Uterus (tissue), 4 donors: ENCODE measurements around the gene SMARCA4. TPM values are rescaled to one million over a fixed set of nuclear protein-coding genes. Genes with fewer than 3 reads are reported as not detected.
"Not testable (repeated sequence)": the region's sequence is repeated elsewhere in the genome, so short reads cannot be mapped to it uniquely, and the experiment has no call there.

ENCODE experiments used
- DNase-seq, 2 donors: peaks; one replicate each; pipeline ENCODE4 v3.0.0-alpha.2; 2019 to 2020
- H3K27ac ChIP-seq, 2 donors: fragments of 200-600 bp; sonication (generic); 1 replicate in 1 of 2; 2 replicates in 1 of 2; pipeline ENCODE4 v1.5.1; 2016 to 2018
- H3K27me3 ChIP-seq, 2 donors: fragments of 200-600 bp; sonication (generic); one replicate each; pipeline ENCODE4 v1.5.1; 2018 to 2019; ENCODE audit warnings: control low read depth in 1 of 2
- H3K36me3 ChIP-seq, 2 donors: fragments of 200-600 bp; sonication (generic); one replicate each; pipeline ENCODE4 v1.5.1; 2019; ENCODE audit warnings: control low read depth in 1 of 2
- H3K4me1 ChIP-seq, 2 donors: fragments of 200-600 bp; sonication (generic); one replicate each; pipeline ENCODE4 v1.5.1; 2018 to 2019; ENCODE audit warnings: control low read depth in 1 of 2
- H3K4me3 ChIP-seq, 2 donors: fragments of 200-600 bp; sonication (generic); 1 replicate in 1 of 2; 2 replicates in 1 of 2; pipeline ENCODE4 v1.5.1; 2018 to 2019; ENCODE audit warnings: mild to moderate bottlenecking in 1 of 2
- H3K9me3 ChIP-seq, 2 donors: fragments of 200-600 bp; sonication (generic); one replicate each; pipeline ENCODE4 v1.5.1; 2019; ENCODE audit warnings: control low read depth in 1 of 2
- POLR2A ChIP-seq, 2 donors: fragments of 450-650 bp; IDR thresholded peaks; one replicate each; pipeline ENCODE4 v1.6.1; 2016; ENCODE audit warnings: antibody characterized with exemption in 2 of 2, mild to moderate bottlenecking in 1 of 2, moderate library complexity in 1 of 2
- intact Hi-C: fragments of 100-400 bp; cut with DNase I; formaldehyde crosslinking; loops from one replicate; pipeline ENCODE4 v1.15.1; 2023; ENCODE audit warnings: low total_unique reads
- total RNA-seq, 4 donors: library from RNA; depleted of rRNA in 3 of 4; stranded (reverse); fragments of >200 nt in 3 of 4; gene quantifications; one replicate each; pipeline versions ENCODE4 v1.1.0 to v1.2.4, GENCODE V29; 2014 to 2023
- TF ChIP-seq, protein P1 (sequence below), 4 experiments: fragments of 200-600 bp in 2 of 4; fragments of 450-650 bp in 2 of 4; sonication (generic) in 2 of 4; IDR thresholded peaks; one replicate each; pipeline ENCODE4 v1.5.1; 2016 to 2019; ENCODE audit warnings: antibody characterized with exemption in 4 of 4, mild to moderate bottlenecking in 2 of 4, moderate library complexity in 1 of 4
- donor health status: DM: yes; HTN: yes; CAD: no.

Gene SMARCA4
- total RNA-seq, 4 donors from 2014 or later = 44.6 to 78.7 (median 76.2) TPM

DNA sequence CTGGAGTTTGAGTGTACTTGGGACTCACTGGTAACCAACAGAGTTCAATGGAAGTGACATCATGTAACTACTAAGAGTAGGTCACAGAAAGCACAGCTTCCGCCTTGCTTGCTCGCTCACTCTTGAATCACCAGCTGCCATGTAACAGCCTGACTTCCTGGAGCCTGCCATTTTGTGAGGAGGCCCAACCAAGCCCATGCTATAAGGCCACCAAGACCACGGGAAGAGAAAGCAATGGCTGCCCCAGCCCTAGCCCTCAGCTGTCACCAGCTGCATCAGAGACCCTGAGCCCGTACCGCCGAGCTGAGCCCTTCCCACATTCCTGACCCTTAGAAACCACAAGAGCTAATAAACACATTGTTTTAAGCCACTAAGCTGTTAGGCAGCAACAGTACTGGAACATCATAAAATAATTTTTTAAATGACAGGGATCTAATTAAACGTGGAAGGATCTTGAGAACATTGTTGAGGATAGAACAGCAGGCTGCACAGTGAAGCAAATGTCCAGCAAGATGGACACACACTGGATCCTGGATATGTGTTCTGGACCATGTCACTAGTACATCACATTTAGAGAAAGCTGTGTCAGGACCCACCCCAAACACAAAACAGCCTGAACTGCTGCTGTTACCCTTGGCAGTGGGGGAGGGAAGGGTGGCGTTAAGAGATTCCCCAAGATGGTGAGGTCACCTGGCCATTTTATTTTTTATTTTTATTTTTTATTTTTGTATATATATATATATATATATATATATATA lies 106.7 kb downstream of the SMARCA4 start:
- H3K4me1 ChIP-seq = no peaks in the 10 kb centered on the region
- no peaks in the 10 kb centered on the region for H3K27me3 ChIP-seq
- intact Hi-C loops = no loop called here
- H3K27ac ChIP-seq = no peak overlapping the region
- no peak for DNase-seq
- no peaks in the 10 kb centered on the region for H3K36me3 ChIP-seq
- TF ChIP-seq POLR2A (IDR thresholded peaks at IDR 0.05) = no peak
- TF ChIP-seq, protein P1, sequence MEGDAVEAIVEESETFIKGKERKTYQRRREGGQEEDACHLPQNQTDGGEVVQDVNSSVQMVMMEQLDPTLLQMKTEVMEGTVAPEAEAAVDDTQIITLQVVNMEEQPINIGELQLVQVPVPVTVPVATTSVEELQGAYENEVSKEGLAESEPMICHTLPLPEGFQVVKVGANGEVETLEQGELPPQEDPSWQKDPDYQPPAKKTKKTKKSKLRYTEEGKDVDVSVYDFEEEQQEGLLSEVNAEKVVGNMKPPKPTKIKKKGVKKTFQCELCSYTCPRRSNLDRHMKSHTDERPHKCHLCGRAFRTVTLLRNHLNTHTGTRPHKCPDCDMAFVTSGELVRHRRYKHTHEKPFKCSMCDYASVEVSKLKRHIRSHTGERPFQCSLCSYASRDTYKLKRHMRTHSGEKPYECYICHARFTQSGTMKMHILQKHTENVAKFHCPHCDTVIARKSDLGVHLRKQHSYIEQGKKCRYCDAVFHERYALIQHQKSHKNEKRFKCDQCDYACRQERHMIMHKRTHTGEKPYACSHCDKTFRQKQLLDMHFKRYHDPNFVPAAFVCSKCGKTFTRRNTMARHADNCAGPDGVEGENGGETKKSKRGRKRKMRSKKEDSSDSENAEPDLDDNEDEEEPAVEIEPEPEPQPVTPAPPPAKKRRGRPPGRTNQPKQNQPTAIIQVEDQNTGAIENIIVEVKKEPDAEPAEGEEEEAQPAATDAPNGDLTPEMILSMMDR (IDR thresholded peaks at IDR 0.05) = no peak
- no peaks in the 10 kb centered on the region for H3K9me3 ChIP-seq
- no peak overlapping the region for H3K4me3 ChIP-seq

DNA sequence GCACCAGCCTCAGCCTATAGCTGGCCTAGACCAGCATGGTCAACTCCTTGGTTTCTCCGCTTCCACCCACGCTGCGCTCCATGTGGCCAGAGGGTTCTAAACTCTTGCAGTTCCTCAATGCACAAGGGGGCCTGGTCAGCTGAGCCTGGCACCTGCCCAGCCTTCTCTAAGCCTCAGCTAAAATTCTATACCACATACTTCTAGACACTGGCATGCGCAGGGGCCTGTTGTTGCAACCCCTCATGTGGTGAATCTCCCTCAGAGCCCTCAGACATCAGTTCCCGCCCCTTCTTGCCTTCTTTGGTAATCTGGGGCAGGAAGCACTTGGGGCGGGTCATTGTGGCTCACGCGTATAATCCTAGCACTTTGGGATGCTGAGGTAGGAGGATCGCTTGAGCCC lies 108.7 kb downstream of the SMARCA4 start:
- Histone ChIP-seq H3K27me3 (no peaks in the 10 kb centered on the region), H3K4me3 (no peak overlapping the region), H3K27ac (no peak overlapping the region), H3K4me1 (no peaks in the 10 kb centered on the region), H3K36me3 (no peaks in the 10 kb centered on the region), H3K9me3 (no peaks in the 10 kb centered on the region)
- intact Hi-C loops = no loop called here
- DNase-seq = no peak
- TF ChIP-seq, protein P1 (IDR thresholded peaks at IDR 0.05) = no peak
- TF ChIP-seq POLR2A (IDR thresholded peaks at IDR 0.05) = no peak

- Histone ChIP-seq H3K9me3 (no peaks in the 10 kb centered on the region), H3K36me3 (no peaks in the 10 kb centered on the region), H3K4me3 (no peak overlapping the region), H3K27ac (no peak overlapping the region), H3K4me1 (no peaks in the 10 kb centered on the region), H3K27me3 (no peaks in the 10 kb centered on the region)
- TF ChIP-seq POLR2A (IDR thresholded peaks at IDR 0.05) = no peak
- TF ChIP-seq, protein P1 (IDR thresholded peaks at IDR 0.05) = no peak
- DNase-seq = no peak
- intact Hi-C loops = no loop called here
Observed at GRCh38 chr19:11070123-11070522, 109.3 kb downstream of the SMARCA4 start.

GRCh38 chr19:11073568-11073967 lies 112.7 kb downstream of the SMARCA4 start:
- Histone ChIP-seq H3K9me3 (no peaks in the 10 kb centered on the region), H3K27me3 (no peaks in the 10 kb centered on the region), H3K4me3 (no peak overlapping the region), H3K4me1 (no peaks in the 10 kb centered on the region), H3K36me3 (no peaks in the 10 kb centered on the region), H3K27ac (no peak overlapping the region)
- DNase-seq = no peak
- TF ChIP-seq, protein P1 (IDR thresholded peaks at IDR 0.05) = no peak
- no peak for TF ChIP-seq POLR2A (IDR thresholded peaks at IDR 0.05)
- intact Hi-C loops = no loop called here

GRCh38 chr19:11076792-11077191 lies 116.0 kb downstream of the SMARCA4 start:
- H3K4me1 ChIP-seq, H3K4me3 ChIP-seq, H3K36me3 ChIP-seq, H3K27ac ChIP-seq, H3K27me3 ChIP-seq, intact Hi-C loops, H3K9me3 ChIP-seq, DNase-seq: not testable (repeated sequence)
